ENCODE measurements around the gene MRO.

The MRO gene

DNA sequence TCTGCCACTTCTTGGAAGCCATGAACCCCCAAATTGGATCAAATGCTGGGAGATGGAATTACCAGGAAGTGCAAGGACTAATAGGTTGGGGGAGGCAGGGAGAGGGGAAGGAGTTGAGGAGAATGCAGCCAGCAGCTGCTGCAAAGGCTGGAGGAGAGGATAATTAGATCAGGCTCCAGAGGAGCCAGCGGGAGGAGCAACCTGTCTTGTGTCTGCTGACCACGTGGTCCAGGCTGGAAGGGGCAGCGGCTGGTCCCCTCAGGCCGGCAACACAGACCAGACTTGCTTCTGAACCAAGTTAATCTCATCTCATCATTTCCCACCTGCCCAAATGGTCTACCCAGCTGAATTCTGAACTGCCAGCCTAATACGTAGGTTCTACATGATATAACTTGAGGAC, 68.3 kb downstream of the MRO start:
- TF ChIP-seq, protein P1, sequence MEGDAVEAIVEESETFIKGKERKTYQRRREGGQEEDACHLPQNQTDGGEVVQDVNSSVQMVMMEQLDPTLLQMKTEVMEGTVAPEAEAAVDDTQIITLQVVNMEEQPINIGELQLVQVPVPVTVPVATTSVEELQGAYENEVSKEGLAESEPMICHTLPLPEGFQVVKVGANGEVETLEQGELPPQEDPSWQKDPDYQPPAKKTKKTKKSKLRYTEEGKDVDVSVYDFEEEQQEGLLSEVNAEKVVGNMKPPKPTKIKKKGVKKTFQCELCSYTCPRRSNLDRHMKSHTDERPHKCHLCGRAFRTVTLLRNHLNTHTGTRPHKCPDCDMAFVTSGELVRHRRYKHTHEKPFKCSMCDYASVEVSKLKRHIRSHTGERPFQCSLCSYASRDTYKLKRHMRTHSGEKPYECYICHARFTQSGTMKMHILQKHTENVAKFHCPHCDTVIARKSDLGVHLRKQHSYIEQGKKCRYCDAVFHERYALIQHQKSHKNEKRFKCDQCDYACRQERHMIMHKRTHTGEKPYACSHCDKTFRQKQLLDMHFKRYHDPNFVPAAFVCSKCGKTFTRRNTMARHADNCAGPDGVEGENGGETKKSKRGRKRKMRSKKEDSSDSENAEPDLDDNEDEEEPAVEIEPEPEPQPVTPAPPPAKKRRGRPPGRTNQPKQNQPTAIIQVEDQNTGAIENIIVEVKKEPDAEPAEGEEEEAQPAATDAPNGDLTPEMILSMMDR (conservative IDR thresholded peaks at IDR 0.05), result no peak
- TF ChIP-seq ZFX (IDR thresholded peaks at IDR 0.05), result no peak
- no peak overlapping the region for H3K27ac ChIP-seq

DNA sequence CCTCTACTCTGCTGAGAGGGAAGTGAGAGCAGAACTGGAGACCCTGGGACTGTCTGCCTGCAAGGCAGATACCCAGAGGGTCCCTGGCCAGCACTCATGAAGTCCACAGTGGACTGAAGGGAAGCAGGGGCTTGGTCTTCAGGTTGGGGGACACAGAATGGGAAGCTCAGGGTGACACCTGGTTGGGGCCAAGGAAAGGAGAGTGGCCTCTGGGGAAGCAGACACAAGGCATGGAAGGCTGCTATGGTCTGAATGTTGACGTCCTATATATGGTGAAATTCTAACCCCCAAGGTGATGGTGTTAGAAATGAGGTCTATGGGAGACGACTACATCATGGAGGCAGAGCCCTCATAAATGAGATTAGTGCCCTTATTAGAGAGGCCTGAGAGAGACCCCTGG, 69.3 kb downstream of the MRO start:
- no peak overlapping the region for H3K27ac ChIP-seq
- TF ChIP-seq ZFX (IDR thresholded peaks at IDR 0.05), result no peak

- no peak overlapping the region for H3K27ac ChIP-seq
- TF ChIP-seq, protein P1 (conservative IDR thresholded peaks at IDR 0.05), result no peak
- TF ChIP-seq ZFX (IDR thresholded peaks at IDR 0.05), result no peak
These were observed 69.9 kb downstream of the MRO start for GRCh38 chr18:50749945-50750344.

DNA sequence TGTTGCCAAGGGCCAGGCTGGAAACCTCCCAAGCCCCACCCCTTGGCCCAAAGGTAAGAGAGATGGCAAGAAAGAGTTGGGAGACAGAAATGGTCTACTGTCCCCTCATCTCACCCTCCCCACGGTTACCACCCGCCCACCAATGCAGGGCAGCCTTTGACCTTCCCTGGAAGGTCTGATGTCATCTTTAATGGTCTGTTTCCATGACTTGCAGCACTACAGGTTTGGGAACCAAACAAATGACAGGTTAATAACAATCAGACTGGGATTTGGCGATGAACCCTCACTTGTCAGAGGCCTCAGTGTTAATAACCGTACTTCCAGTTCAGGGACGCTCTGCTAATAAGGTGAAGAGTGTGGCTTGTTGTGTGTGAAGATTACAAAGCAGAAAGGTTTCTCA, 70.4 kb downstream of the MRO start:
- H3K27ac ChIP-seq, result no peak overlapping the region
- TF ChIP-seq ZFX (IDR thresholded peaks at IDR 0.05), result no peak
- TF ChIP-seq, protein P1 (conservative IDR thresholded peaks at IDR 0.05), result no peak

DNA sequence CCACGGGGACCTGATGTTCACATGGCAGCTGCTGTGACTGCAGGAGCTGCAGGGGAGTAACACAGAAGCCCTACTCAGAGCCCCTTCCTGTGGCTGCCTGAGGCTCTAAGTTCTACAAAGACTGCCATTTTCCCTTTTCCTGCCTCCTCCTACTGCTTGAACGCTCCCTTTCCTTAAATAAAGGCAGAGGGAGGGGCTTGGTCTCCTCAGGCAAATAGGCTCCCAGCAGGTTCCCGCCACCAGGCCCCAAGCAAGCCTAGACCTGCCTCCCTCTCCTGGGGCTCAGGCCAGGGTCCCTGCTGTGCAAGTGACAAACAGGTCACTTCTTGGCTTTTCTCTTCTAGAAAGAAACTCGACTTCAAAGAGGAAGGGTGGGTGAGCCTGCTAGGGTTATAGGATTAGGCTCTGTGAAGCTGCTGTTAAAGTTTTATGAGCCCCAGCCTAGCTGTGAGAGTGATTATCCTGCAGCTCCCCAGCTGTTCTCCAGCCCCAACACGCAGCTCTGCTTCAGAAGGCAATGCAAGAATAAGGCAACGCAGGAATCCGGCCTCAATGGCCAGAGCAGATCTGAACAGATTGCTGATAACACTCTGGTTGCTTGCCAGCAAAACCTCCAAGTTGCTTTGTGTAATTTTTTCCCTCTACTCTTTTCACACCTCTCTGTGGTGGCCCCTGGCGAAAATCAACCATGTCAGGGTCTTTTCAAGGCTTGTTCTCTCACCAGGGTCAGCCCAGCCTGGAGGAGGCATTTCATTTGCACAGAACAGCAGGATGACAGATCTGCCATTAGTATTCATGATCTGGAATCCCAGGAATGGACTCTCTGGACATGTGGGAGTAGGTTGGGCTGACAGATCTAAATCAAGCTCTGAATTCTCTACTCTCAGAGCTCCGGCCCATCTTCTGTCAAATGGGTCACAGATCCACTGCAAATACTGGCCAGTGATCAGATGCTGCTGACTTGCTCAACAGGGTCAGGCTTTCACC, 71.3 kb downstream of the MRO start:
- no peak for TF ChIP-seq ZFX (IDR thresholded peaks at IDR 0.05)
- TF ChIP-seq, protein P1 (conservative IDR thresholded peaks at IDR 0.05), result no peak
- no peak overlapping the region for H3K27ac ChIP-seq

- TF ChIP-seq ZFX (IDR thresholded peaks at IDR 0.05), result no peak
- TF ChIP-seq, protein P1 (conservative IDR thresholded peaks at IDR 0.05), result no peak
- H3K27ac ChIP-seq, result no peak overlapping the region
These were observed 72.0 kb downstream of the MRO start for GRCh38 chr18:50747849-50748242.

DNA sequence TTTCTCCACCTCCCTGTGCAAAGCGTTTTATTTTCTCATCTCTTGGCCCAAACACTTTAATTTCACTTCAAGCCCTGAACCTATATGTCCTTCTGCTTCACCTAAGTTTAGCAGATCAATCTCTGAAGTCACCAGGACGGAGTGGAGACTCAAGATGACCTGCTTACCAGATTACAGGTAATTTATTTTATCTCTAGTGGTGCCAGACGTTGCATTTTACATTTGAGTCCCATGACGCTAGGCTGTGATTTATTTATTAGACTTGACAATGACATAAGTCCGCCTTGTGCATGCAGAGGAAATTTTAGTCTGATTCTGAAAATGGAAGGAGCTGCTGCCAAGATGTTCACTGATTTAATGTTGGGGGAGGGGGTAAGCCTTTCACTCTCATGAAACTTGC, 73.9 kb downstream of the MRO start:
- no peak for TF ChIP-seq ZFX (IDR thresholded peaks at IDR 0.05)
- TF ChIP-seq, protein P1 (conservative IDR thresholded peaks at IDR 0.05), result no peak
- H3K27ac ChIP-seq, result no peak overlapping the region
